GM21526 (cell line): ENCODE results near the gene MCM10.
A peak's percentile ranks its signal among the peaks of the same experiment; 100 is the strongest.
"Not testable (repeated sequence)": the region's sequence is repeated elsewhere in the genome, so short reads cannot be mapped to it uniquely, and the experiment has no call there.

Source experiments
- ATAC-seq: cut with Tn5 transposase; IDR thresholded peaks from one replicate; pipeline ENCODE4 v1.9.1; 2021; ENCODE audit warnings: moderate library complexity; ENCODE audit not compliant: unreplicated experiment, low FRiP score

MCM10 gene

GRCh38 chr10:13160934-13161856 is at the start of gene MCM10:
Gene MCM10 (plus strand): TSS chr10:13161558. CDS start chr10:13164203, 2,645 bp downstream.
- peak; percentile 100 for ATAC-seq

GRCh38 chr10:13113544-13113943 is 47.8 kb upstream of the MCM10 start:
- ATAC-seq = no peak

- ATAC-seq = peak; percentile 50
Measured at GRCh38 chr10:13115832-13116803, 45.2 kb upstream of the MCM10 start.

GRCh38 chr10:13117841-13118783 is 43.2 kb upstream of the MCM10 start:
- no peak for ATAC-seq

GRCh38 chr10:13118784-13119410 is 42.5 kb upstream of the MCM10 start:
- no peak for ATAC-seq

- ATAC-seq = no peak
Measured at GRCh38 chr10:13120786-13121499, 40.4 kb upstream of the MCM10 start.

GRCh38 chr10:13121500-13121854 is 39.9 kb upstream of the MCM10 start:
- no peak for ATAC-seq

GRCh38 chr10:13136651-13137050 is 24.7 kb upstream of the MCM10 start:
- ATAC-seq = no peak

- no peak for ATAC-seq
Measured at GRCh38 chr10:13139150-13139549, 22.2 kb upstream of the MCM10 start.

GRCh38 chr10:13139676-13140075 is 21.7 kb upstream of the MCM10 start:
- no peak for ATAC-seq

GRCh38 chr10:13140627-13141190 is 20.6 kb upstream of the MCM10 start:
- no peak for ATAC-seq

GRCh38 chr10:13143766-13144165 is 17.6 kb upstream of the MCM10 start:
- no peak for ATAC-seq

- no peak for ATAC-seq
Measured at GRCh38 chr10:13144814-13145213, 16.5 kb upstream of the MCM10 start.

GRCh38 chr10:13146379-13146778 is 15.0 kb upstream of the MCM10 start:
- ATAC-seq = no peak

- ATAC-seq = no peak
Measured at GRCh38 chr10:13147161-13147560, 14.2 kb upstream of the MCM10 start.

GRCh38 chr10:13152296-13152695 is 9.1 kb upstream of the MCM10 start:
- no peak for ATAC-seq

GRCh38 chr10:13155860-13156259 is 5.5 kb upstream of the MCM10 start:
- ATAC-seq = not testable (repeated sequence)

- ATAC-seq = no peak
Measured at GRCh38 chr10:13158401-13158800, 3.0 kb upstream of the MCM10 start.

- ATAC-seq = no peak
Measured at GRCh38 chr10:13161857-13162271, 506 bp downstream of the MCM10 start.
